C4-2B (cell line): ENCODE data around the gene PPP2R2B.

ENCODE experiments used
- ZFX ChIP-seq: fragments of 450-650 bp; IDR thresholded peaks from 2 replicates; pipeline ENCODE4 v1.6.1; 2017
- TF ChIP-seq, protein P1 (sequence below): fragments of 450-650 bp; conservative IDR thresholded peaks from 2 replicates; pipeline ENCODE4 v1.5.1; 2017; ENCODE audit warnings: mild to moderate bottlenecking

DNA sequence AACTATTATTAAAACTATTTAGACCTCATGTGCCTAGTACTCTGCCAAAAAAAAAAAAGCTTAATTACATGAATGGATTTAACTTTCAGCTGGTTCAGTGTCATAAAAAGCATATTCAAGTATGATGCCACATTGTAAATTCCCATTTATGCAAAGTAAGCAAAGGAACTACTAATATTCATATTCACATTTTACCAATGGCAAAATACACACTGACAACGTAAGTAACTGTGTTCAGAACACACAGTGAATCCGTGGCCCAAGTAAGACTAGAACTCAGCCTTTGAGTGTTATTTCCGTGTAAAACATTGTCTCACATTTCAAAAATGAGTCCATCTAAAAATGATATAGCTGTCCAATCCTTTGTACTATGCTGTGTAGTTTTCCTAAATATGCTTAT is 56.8 kb downstream of the PPP2R2B start:
- TF ChIP-seq, protein P1, sequence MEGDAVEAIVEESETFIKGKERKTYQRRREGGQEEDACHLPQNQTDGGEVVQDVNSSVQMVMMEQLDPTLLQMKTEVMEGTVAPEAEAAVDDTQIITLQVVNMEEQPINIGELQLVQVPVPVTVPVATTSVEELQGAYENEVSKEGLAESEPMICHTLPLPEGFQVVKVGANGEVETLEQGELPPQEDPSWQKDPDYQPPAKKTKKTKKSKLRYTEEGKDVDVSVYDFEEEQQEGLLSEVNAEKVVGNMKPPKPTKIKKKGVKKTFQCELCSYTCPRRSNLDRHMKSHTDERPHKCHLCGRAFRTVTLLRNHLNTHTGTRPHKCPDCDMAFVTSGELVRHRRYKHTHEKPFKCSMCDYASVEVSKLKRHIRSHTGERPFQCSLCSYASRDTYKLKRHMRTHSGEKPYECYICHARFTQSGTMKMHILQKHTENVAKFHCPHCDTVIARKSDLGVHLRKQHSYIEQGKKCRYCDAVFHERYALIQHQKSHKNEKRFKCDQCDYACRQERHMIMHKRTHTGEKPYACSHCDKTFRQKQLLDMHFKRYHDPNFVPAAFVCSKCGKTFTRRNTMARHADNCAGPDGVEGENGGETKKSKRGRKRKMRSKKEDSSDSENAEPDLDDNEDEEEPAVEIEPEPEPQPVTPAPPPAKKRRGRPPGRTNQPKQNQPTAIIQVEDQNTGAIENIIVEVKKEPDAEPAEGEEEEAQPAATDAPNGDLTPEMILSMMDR = no peak
- no peak for TF ChIP-seq ZFX
